PC-9 (cell line): ENCODE measurements around the gene ENO4. TPM values are rescaled to one million over a fixed set of nuclear protein-coding genes. Genes with fewer than 3 reads are reported as not detected.

Source experiments
- BruUV-seq: library from RNA; stranded (reverse); fragments of 400-500 nt; replicated peaks from 2 replicates; lab custom pipeline; 2021; lab: Mats Ljungman, UMichigan
- CTCF ChIA-PET: fragments of 300-600 bp; sonication (Branson Sonifier 250); formaldehyde crosslinking; loops from one replicate; lab custom pipeline; 2022; ENCODE audit warnings: antibody characterized with exemption; lab: Charles Lee
- POLR2A ChIA-PET: fragments of 300-600 bp; sonication (Branson Sonifier 250); formaldehyde crosslinking; loops from one replicate; lab custom pipeline; 2022; ENCODE audit warnings: antibody characterized with exemption; ENCODE audit not compliant: unreplicated experiment; lab: Charles Lee
- DNase-seq, 2 experiments: peaks; one replicate each; pipeline versions ENCODE4 v3.0.0 to v3.0.0-alpha.2; 2015 to 2022; ENCODE audit warnings: mixed read lengths in 1 of 2
- H2AFZ ChIP-seq: fragments of 200-600 bp; sonication (generic); 2 replicates; pipeline ENCODE4 v1.8.1; 2017; ENCODE audit warnings: antibody characterized with exemption
- H3F3A ChIP-seq: fragments of 200-600 bp; sonication (generic); 2 replicates; pipeline ENCODE4 v1.8.1; 2017; ENCODE audit warnings: antibody characterized with exemption, mild to moderate bottlenecking, low read depth; ENCODE audit not compliant: insufficient read depth
- H3K27ac ChIP-seq: fragments of 200-600 bp; sonication (generic); 2 replicates; pipeline ENCODE4 v1.6.1; 2016; ENCODE audit warnings: mixed run types
- H3K27me3 ChIP-seq: fragments of 200-600 bp; sonication (generic); 2 replicates; pipeline ENCODE4 v1.6.1; 2016; ENCODE audit warnings: low read depth, mixed run types; ENCODE audit not compliant: insufficient read depth
- H3K36me3 ChIP-seq: fragments of 200-600 bp; sonication (generic); 2 replicates; pipeline ENCODE4 v1.6.1; 2016; ENCODE audit warnings: low read depth, mixed run types
- H3K4me1 ChIP-seq: fragments of 200-600 bp; sonication (generic); replicated peaks from 2 replicates; pipeline ENCODE4 v1.6.1; 2016; ENCODE audit warnings: mixed run types; ENCODE audit not compliant: insufficient read depth
- H3K4me2 ChIP-seq: fragments of 200-600 bp; sonication (generic); 2 replicates; pipeline ENCODE4 v1.6.1; 2017; ENCODE audit warnings: mixed run types
- H3K4me3 ChIP-seq: fragments of 200-600 bp; sonication (generic); 2 replicates; pipeline ENCODE4 v1.6.1; 2016; ENCODE audit warnings: mixed run types
- H3K79me2 ChIP-seq: fragments of 200-600 bp; sonication (generic); 2 replicates; pipeline ENCODE4 v1.6.1; 2017; ENCODE audit warnings: low read depth, mixed run types
- H3K9me2 ChIP-seq: fragments of 200-600 bp; sonication (generic); 2 replicates; pipeline ENCODE4 v1.8.1; 2017; ENCODE audit warnings: mild to moderate bottlenecking; ENCODE audit not compliant: insufficient read depth
- H3K9me3 ChIP-seq: fragments of 200-600 bp; sonication (generic); 2 replicates; pipeline ENCODE4 v1.8.1; 2016; ENCODE audit warnings: low read depth; ENCODE audit not compliant: insufficient read depth
- H4K20me1 ChIP-seq: fragments of 200-600 bp; sonication (generic); 2 replicates; pipeline ENCODE4 v1.8.1; 2017; ENCODE audit not compliant: insufficient read depth
- EZH2 ChIP-seq: fragments of 200-600 bp; sonication (generic); IDR thresholded peaks from 2 replicates; pipeline ENCODE4 v1.8.0; 2017; ENCODE audit warnings: antibody characterized with exemption, low read depth
- intact Hi-C: fragments of 100-400 bp; cut with micrococcal nuclease; formaldehyde crosslinking; loops from one replicate; pipeline ENCODE4 v1.10.0; 2022; ENCODE audit not compliant: unreplicated experiment
- total RNA-seq: library from RNA; stranded (reverse); gene quantifications from 2 replicates; pipeline ENCODE4 v1.2.3, GENCODE V29; 2021
- TF ChIP-seq, protein P1 (sequence below): fragments of 200-600 bp; sonication (generic); conservative IDR thresholded peaks from 2 replicates; pipeline ENCODE4 v1.6.1; 2017; ENCODE audit warnings: mixed run types, antibody characterized with exemption, mild to moderate bottlenecking, moderate library complexity

Gene ENO4
- total RNA-seq, 1 experiment from 2014 or later, result 0.79 TPM

DNA sequence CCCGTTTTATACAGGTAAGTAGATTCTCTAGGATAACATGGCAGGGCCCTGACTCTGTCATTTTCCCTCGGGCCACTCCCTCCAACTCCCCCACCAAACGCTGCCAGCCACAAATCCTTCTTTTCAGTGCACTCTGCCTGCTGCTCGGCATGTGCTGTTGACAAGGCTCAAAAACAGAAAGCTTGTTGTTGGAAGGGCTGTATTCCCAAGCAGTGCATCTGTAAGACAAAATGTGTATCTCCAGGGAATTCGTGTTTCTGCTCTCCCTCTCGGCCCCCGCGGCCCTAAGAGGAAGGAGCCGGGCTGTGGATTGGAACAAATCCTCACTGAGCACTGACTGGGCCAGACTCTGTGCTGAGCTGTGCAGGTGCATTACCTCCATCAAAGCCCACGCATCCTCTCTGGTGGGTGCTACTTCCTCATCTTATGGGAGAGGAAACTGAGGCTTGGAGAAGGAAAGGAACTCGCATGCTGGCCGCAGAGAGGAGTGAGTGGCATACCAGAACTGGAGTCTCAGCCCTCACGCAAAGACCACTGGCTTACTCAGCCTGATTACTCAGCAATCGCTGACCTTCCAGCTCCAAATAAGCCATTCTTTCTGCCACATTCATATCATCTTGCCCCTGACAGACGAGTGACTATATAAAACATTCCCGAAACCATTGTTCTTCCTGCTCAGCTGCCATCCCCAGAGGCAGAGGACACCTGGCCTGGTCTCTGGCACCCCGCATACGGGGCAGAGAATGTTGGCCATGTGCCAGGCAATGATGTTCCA is 33.5 kb upstream of the ENO4 start:
- intact Hi-C loops, result loop anchor here (10.0 kb wide), 1 partner anchor 69 kb away; no protein-coding TSS in a partner anchor
- ChIA-PET POLR2A (no interaction called here), CTCF (no interaction called here)
- H3K9me2 ChIP-seq, result no peaks in the 10 kb centered on the region
- no peaks in the 10 kb centered on the region for H3K36me3 ChIP-seq
- H2AFZ ChIP-seq, result no peak overlapping the region
- no peak overlapping the region for H3K27ac ChIP-seq
- H3F3A ChIP-seq, result no peaks in the 10 kb centered on the region
- H4K20me1 ChIP-seq, result no peaks in the 10 kb centered on the region
- BruUV-seq, result no TSS peak
- no peaks in the 10 kb centered on the region for H3K4me1 ChIP-seq
- no peaks in the 10 kb centered on the region for H3K79me2 ChIP-seq
- no peak overlapping the region for H3K4me3 ChIP-seq
- DNase-seq, result no peak
- H3K9me3 ChIP-seq, result no peaks in the 10 kb centered on the region
- TF ChIP-seq, protein P1, sequence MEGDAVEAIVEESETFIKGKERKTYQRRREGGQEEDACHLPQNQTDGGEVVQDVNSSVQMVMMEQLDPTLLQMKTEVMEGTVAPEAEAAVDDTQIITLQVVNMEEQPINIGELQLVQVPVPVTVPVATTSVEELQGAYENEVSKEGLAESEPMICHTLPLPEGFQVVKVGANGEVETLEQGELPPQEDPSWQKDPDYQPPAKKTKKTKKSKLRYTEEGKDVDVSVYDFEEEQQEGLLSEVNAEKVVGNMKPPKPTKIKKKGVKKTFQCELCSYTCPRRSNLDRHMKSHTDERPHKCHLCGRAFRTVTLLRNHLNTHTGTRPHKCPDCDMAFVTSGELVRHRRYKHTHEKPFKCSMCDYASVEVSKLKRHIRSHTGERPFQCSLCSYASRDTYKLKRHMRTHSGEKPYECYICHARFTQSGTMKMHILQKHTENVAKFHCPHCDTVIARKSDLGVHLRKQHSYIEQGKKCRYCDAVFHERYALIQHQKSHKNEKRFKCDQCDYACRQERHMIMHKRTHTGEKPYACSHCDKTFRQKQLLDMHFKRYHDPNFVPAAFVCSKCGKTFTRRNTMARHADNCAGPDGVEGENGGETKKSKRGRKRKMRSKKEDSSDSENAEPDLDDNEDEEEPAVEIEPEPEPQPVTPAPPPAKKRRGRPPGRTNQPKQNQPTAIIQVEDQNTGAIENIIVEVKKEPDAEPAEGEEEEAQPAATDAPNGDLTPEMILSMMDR, result no peak
- no peak for TF ChIP-seq EZH2
- peaks cover 3% of the 10 kb centered on the region; the same call in 1 of the 2 replicates for H3K27me3 ChIP-seq
- H3K4me2 ChIP-seq, result no peak overlapping the region

DNA sequence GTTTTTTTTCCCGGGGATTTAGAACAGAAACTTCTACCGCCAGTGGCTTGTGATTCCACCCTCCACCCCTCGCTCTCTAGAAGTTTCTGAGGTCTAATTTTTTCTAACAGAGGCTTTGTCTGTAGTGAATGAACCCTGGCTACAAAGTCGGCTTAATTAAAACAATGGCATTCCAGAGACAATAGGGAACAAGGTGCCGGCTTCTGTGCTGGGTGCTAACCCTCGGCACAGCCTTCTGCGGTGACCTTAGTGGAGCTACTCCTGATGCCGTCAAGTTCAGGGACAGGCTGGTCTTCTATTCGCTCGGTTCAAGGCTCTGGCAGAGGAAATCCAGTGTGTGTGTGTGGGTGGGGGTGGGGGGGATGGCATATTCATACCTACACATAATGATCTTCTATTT is 32.1 kb upstream of the ENO4 start:
- Histone ChIP-seq H3K4me1 (no peaks in the 10 kb centered on the region), H3K4me3 (no peak overlapping the region), H3F3A (no peaks in the 10 kb centered on the region), H3K4me2 (no peak overlapping the region), H3K9me3 (no peaks in the 10 kb centered on the region), H3K27me3 (no peaks in the 10 kb centered on the region), H3K79me2 (no peaks in the 10 kb centered on the region), H3K36me3 (no peaks in the 10 kb centered on the region), H2AFZ (no peak overlapping the region), H3K27ac (no peak overlapping the region), H4K20me1 (no peaks in the 10 kb centered on the region), H3K9me2 (no peaks in the 10 kb centered on the region)
- intact Hi-C loops, result loop anchor here (10.0 kb wide), 1 partner anchor 68 kb away; no protein-coding TSS in a partner anchor
- DNase-seq, result no peak
- TF ChIP-seq, protein P1, result no peak
- TF ChIP-seq EZH2, result no peak
- POLR2A ChIA-PET, result no interaction called here
- BruUV-seq, result no TSS peak
- CTCF ChIA-PET, result interaction anchor here (0.7 kb wide), 1 partner anchor 82 kb away, joined by 3 read pairs; no protein-coding TSS in a partner anchor

DNA sequence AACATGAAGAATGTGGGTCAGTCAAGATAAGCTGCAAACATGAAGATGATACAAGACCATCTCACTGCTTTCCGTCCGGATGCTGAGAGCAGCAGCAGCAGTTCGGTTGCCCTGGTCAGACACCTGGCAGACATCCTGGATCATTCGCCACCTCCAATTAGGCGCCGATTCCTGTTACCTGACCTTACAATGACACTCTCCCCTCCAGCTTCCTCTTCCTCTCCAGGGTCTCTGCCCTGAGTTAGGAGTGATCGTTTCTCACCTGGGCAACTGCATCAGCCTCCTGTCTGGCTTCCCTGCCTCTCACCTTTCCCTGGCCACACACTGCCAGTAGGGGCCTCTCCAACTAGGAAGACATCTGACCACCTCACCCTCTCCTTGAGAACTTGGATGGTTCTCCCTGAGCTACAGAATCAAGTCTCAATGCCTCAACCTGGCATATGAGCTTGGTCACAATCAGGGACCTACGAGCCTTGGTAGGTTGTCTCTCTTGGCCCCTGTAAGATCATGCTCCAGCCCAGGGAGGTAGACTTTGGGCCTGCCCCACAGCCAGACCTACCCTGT is 31.4 kb upstream of the ENO4 start:
- H2AFZ ChIP-seq, result no peak overlapping the region
- H4K20me1 ChIP-seq, result no peaks in the 10 kb centered on the region
- no peak for DNase-seq
- H3K27ac ChIP-seq, result no peak overlapping the region
- ChIA-PET CTCF (no interaction called here), POLR2A (no interaction called here)
- BruUV-seq, result no TSS peak
- TF ChIP-seq, protein P1, result no peak
- no peak for TF ChIP-seq EZH2
- H3K79me2 ChIP-seq, result no peaks in the 10 kb centered on the region
- H3K27me3 ChIP-seq, result no peaks in the 10 kb centered on the region
- intact Hi-C loops, result loop anchor here (10.0 kb wide), 1 partner anchor 67 kb away; no protein-coding TSS in a partner anchor
- no peak overlapping the region for H3K4me2 ChIP-seq
- H3K9me2 ChIP-seq, result no peaks in the 10 kb centered on the region
- no peaks in the 10 kb centered on the region for H3F3A ChIP-seq
- H3K9me3 ChIP-seq, result no peaks in the 10 kb centered on the region
- H3K4me3 ChIP-seq, result no peak overlapping the region
- H3K36me3 ChIP-seq, result no peaks in the 10 kb centered on the region
- no peaks in the 10 kb centered on the region for H3K4me1 ChIP-seq
